AG10803 (cell line): ENCODE results near the gene MDFIC2.

ENCODE experiments used
- DNase-seq: peaks from one replicate; pipeline ENCODE4 v3.0.0; 2010; ENCODE audit warnings: low read depth
- H3K4me3 ChIP-seq: 2 replicates; pipeline ENCODE4 v1.5.1; 2011; ENCODE audit warnings: mild to moderate bottlenecking, low read length, control low read depth
- TF ChIP-seq, protein P1 (sequence below): conservative IDR thresholded peaks from 2 replicates; pipeline ENCODE4 v1.5.1; 2011; ENCODE audit warnings: mild to moderate bottlenecking, low read length, control low read depth, inconsistent platforms

The MDFIC2 gene

DNA sequence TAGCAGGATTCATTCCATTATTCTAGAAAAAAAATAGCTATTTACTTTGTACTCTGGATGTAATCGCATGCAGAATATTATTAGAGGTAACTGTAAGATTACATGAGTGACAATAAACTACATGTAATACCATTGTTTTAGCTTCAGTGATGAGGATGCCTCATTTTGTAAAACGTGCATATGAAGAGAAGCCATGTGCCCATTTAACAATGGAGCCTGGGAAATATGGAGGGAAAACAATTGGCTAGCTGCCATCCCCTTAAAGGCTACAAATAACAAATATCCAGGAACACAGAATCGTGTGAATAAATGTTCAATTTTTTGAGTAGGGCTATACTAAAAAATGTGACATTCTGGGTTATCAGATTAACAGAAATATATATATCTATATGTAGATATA lies 161.8 kb downstream of the MDFIC2 start:
- no peak overlapping the region for H3K4me3 ChIP-seq
- no peak for DNase-seq
- TF ChIP-seq, protein P1, sequence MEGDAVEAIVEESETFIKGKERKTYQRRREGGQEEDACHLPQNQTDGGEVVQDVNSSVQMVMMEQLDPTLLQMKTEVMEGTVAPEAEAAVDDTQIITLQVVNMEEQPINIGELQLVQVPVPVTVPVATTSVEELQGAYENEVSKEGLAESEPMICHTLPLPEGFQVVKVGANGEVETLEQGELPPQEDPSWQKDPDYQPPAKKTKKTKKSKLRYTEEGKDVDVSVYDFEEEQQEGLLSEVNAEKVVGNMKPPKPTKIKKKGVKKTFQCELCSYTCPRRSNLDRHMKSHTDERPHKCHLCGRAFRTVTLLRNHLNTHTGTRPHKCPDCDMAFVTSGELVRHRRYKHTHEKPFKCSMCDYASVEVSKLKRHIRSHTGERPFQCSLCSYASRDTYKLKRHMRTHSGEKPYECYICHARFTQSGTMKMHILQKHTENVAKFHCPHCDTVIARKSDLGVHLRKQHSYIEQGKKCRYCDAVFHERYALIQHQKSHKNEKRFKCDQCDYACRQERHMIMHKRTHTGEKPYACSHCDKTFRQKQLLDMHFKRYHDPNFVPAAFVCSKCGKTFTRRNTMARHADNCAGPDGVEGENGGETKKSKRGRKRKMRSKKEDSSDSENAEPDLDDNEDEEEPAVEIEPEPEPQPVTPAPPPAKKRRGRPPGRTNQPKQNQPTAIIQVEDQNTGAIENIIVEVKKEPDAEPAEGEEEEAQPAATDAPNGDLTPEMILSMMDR: no peak

DNA sequence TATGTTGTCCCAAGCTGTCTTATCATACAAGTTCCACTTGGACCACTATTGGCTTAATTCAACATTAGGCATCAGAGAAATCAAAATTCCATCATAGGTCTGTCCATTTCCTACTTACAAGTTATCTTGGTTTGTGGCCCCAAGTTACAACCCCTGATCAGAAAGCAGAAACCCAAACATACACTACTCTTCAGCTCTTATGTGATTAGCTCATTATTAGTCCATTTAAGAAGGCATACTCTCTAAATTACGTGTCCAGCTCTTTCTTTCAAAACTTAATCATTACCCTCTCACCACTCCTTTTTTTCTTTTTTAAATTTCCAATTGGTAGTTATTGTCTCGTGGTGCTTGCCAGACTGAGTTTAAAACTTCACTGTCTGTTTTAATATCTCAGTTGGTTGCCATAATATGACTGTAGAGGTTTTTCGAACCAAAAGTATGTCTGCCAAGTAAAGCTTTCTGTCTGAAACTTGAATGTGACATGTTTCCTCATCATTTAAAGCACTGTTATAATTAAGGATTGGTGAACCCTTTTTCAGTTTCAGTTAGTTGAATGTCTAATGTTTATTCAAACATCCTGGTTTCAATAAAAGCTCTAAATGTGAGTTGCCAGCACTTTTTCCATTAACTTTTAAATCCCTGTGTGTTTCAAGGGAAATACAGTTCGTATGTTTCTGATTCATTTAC lies 162.6 kb downstream of the MDFIC2 start:
- TF ChIP-seq, protein P1: no peak
- no peak overlapping the region for H3K4me3 ChIP-seq
- DNase-seq: no peak
